Natural killer cell (primary cell): ENCODE data around the gene DSCAML1. TPM values are rescaled to one million over a fixed set of nuclear protein-coding genes. Genes with fewer than 3 reads are reported as not detected.

Experiments used
- ATAC-seq, 3 donors: fragments of 150-1000 bp in 2 of 3; fragments of 200-7000 bp in 1 of 3; cut with Tn5 transposase; 1 replicate in 1 of 3; 2 replicates in 2 of 3; pipeline ENCODE4 v1.10.0; 2021; ENCODE audit warnings: mild to moderate bottlenecking in 2 of 3, moderate library complexity in 2 of 3
- DNase-seq, 2 donors: peaks; one replicate each; pipeline versions ENCODE4 v3.0.0 to v3.0.0-alpha.2; 2013 to 2021; ENCODE audit warnings: mixed read lengths in 1 of 2
- H3K27ac ChIP-seq: one replicate; pipeline ENCODE4 v1.5.1; 2013; ENCODE audit warnings: mild to moderate bottlenecking, low read length
- H3K27me3 ChIP-seq: one replicate; pipeline ENCODE4 v1.6.1; 2013; ENCODE audit warnings: low read length; ENCODE audit not compliant: control insufficient read depth, insufficient read depth
- H3K36me3 ChIP-seq: one replicate; pipeline ENCODE4 v1.6.1; 2013; ENCODE audit warnings: low read length; ENCODE audit not compliant: control insufficient read depth, insufficient read depth
- H3K4me1 ChIP-seq: one replicate; pipeline ENCODE4 v1.6.1; 2013; ENCODE audit warnings: low read length; ENCODE audit not compliant: control insufficient read depth, insufficient read depth
- H3K4me3 ChIP-seq: one replicate; pipeline ENCODE4 v1.5.1; 2013; ENCODE audit warnings: low read length
- H3K9me3 ChIP-seq: one replicate; pipeline ENCODE4 v1.6.1; 2013; ENCODE audit warnings: low read length; ENCODE audit not compliant: control insufficient read depth, insufficient read depth
- H3K27ac Mint-ChIP-seq, 2 donors: one replicate each; pipeline ENCODE4 v1.8.0; 2022; ENCODE audit warnings: mild to moderate bottlenecking in 2 of 2, mixed read lengths in 2 of 2, moderate library complexity in 1 of 2
- H3K27me3 Mint-ChIP-seq, 2 donors: one replicate each; pipeline ENCODE4 v1.8.0; 2022; ENCODE audit warnings: low read depth in 2 of 2, mixed read lengths in 2 of 2
- H3K36me3 Mint-ChIP-seq: one replicate; pipeline ENCODE4 v1.8.0; 2022; ENCODE audit warnings: mixed read lengths
- H3K4me1 Mint-ChIP-seq, 2 donors: one replicate each; pipeline ENCODE4 v1.8.0; 2022; ENCODE audit warnings: mixed read lengths in 2 of 2
- H3K4me3 Mint-ChIP-seq: one replicate; pipeline ENCODE4 v1.8.0; 2022; ENCODE audit warnings: mild to moderate bottlenecking, moderate library complexity, mixed read lengths
- H3K9me3 Mint-ChIP-seq, 2 donors: one replicate each; pipeline ENCODE4 v1.8.0; 2022; ENCODE audit warnings: mixed read lengths in 2 of 2
- WGBS: methylation state at CpG from one replicate; pipeline ENCODE4 v1.1.7; 2013; ENCODE audit warnings: missing lambda C conversion rate; ENCODE audit not compliant: insufficient coverage; 5-methylcytosine and 5-hydroxymethylcytosine counted together
- intact Hi-C: fragments of 100-400 bp; cut with micrococcal nuclease; formaldehyde crosslinking; loops from one replicate; pipeline ENCODE4 v1.14.2; 2022
- total RNA-seq, 4 donors: library from RNA; stranded (reverse); fragments of 120-200 nt in 1 of 4; gene quantifications; one replicate each; pipeline versions ENCODE4 v1.2.3 to v1.2.4, GENCODE V29; 2013 to 2022
- TF ChIP-seq, protein P1 (sequence below): fragments of 200-600 bp; IDR thresholded peaks from one replicate; pipeline ENCODE4 v1.8.0; 2022; ENCODE audit warnings: antibody characterized with exemption

Gene DSCAML1
- total RNA-seq, 3 donors from 2014 or later (not counting 1 experiment from before 2014, with no cell fraction given): 0.66 TPM; not detected in 2

- no peaks in the 10 kb centered on the region for H3K4me1 Mint-ChIP-seq
- Histone ChIP-seq H3K27me3 (no peaks in the 10 kb centered on the region), H3K9me3 (no peaks in the 10 kb centered on the region), H3K36me3 (no peaks in the 10 kb centered on the region), H3K4me3 (no peak overlapping the region), H3K27ac (no peak overlapping the region), H3K4me1 (no peaks in the 10 kb centered on the region)
- no peak overlapping the region for H3K4me3 Mint-ChIP-seq
- ATAC-seq (no peak), DNase-seq (no peak)
- H3K36me3 Mint-ChIP-seq: no peaks in the 10 kb centered on the region
- peaks cover 4 to 15% of the 10 kb centered on the region in 2 donors for H3K27me3 Mint-ChIP-seq
- intact Hi-C loops: no loop called here
- WGBS: 79% methylated on average over 7 of the region's 7 CpGs
- H3K27ac Mint-ChIP-seq: no peak overlapping the region
- TF ChIP-seq, protein P1, sequence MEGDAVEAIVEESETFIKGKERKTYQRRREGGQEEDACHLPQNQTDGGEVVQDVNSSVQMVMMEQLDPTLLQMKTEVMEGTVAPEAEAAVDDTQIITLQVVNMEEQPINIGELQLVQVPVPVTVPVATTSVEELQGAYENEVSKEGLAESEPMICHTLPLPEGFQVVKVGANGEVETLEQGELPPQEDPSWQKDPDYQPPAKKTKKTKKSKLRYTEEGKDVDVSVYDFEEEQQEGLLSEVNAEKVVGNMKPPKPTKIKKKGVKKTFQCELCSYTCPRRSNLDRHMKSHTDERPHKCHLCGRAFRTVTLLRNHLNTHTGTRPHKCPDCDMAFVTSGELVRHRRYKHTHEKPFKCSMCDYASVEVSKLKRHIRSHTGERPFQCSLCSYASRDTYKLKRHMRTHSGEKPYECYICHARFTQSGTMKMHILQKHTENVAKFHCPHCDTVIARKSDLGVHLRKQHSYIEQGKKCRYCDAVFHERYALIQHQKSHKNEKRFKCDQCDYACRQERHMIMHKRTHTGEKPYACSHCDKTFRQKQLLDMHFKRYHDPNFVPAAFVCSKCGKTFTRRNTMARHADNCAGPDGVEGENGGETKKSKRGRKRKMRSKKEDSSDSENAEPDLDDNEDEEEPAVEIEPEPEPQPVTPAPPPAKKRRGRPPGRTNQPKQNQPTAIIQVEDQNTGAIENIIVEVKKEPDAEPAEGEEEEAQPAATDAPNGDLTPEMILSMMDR: no peak
- no peaks in the 10 kb centered on the region for H3K9me3 Mint-ChIP-seq
Measured at GRCh38 chr11:117761993-117762392, 35.0 kb downstream of the DSCAML1 start.

GRCh38 chr11:117759305-117759704, 37.7 kb downstream of the DSCAML1 start:
- WGBS: 95% methylated on average over 8 of the region's 8 CpGs
- Histone ChIP-seq H3K36me3 (no peaks in the 10 kb centered on the region), H3K4me1 (no peaks in the 10 kb centered on the region), H3K27me3 (no peaks in the 10 kb centered on the region), H3K9me3 (no peaks in the 10 kb centered on the region), H3K27ac (no peak overlapping the region), H3K4me3 (no peak overlapping the region)
- Mint-ChIP-seq H3K4me3 (no peak overlapping the region), H3K36me3 (no peaks in the 10 kb centered on the region), H3K9me3 (no peaks in the 10 kb centered on the region), H3K27me3 (peaks cover 10 to 21% of the 10 kb centered on the region in 2 donors), H3K27ac (no peak overlapping the region), H3K4me1 (no peaks in the 10 kb centered on the region)
- no peak for ATAC-seq
- intact Hi-C loops: no loop called here
- TF ChIP-seq, protein P1: no peak
- no peak for DNase-seq

DNA sequence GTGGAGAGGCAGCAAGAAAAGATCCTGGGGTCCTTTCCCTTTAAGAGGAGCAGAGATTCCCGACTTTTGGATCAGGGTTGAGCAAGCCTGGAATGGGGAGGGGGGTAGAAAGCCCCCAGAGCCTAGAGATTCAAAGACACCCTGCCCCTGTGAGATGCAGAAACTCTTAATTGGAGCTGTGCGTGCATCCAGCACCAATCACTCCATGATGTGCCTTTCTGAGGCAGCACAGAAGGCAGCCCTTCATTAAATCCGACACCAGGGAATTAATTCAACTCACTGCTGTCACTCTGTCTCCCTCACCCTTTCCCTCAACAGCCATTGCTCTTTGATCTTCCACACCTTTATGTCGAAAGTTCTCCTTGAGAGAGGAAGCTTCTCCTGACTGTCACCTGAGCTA, 43.0 kb downstream of the DSCAML1 start:
- Histone ChIP-seq H3K27ac (no peak overlapping the region), H3K36me3 (no peaks in the 10 kb centered on the region), H3K9me3 (no peaks in the 10 kb centered on the region), H3K4me1 (no peaks in the 10 kb centered on the region), H3K27me3 (no peaks in the 10 kb centered on the region), H3K4me3 (no peak overlapping the region)
- 78% methylated on average over 4 of the region's 4 CpGs for WGBS
- intact Hi-C loops: no loop called here
- DNase-seq: no peak
- Mint-ChIP-seq H3K9me3 (no peaks in the 10 kb centered on the region), H3K36me3 (no peaks in the 10 kb centered on the region), H3K4me3 (no peak overlapping the region), H3K27me3 (peaks cover 10 to 21% of the 10 kb centered on the region in 2 donors), H3K27ac (no peak overlapping the region), H3K4me1 (no peaks in the 10 kb centered on the region)
- TF ChIP-seq, protein P1: no peak
- no peak for ATAC-seq

DNA sequence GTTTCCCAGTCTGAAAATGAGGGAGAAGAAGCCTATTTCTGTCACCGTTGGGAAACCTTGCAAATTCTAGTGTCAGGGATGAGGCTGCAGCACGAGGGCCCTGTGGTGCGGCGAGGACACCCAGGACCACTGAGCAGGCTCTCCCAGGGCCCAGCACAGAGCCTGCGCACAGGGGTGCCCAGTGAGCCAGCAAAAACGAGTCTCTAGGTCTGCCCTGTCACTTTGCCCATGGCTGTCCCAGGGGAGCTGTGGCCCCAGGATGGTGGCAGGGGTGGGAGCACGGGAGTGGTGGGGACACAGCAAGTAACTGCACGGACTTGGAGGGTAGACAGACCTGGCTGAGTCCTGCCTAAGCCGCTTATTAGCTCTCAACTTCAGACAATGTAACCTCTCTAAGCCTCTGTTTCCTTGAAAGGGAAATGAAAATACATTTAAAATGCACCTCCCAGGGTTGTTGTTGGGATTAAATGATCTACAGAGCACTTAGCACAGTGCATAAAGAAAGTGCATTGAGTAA, 44.2 kb downstream of the DSCAML1 start:
- Histone ChIP-seq H3K27ac (no peak overlapping the region), H3K4me1 (no peaks in the 10 kb centered on the region), H3K27me3 (no peaks in the 10 kb centered on the region), H3K4me3 (no peak overlapping the region), H3K36me3 (no peaks in the 10 kb centered on the region), H3K9me3 (no peaks in the 10 kb centered on the region)
- intact Hi-C loops: no loop called here
- H3K9me3 Mint-ChIP-seq: no peaks in the 10 kb centered on the region
- H3K27ac Mint-ChIP-seq: no peak overlapping the region
- no peaks in the 10 kb centered on the region for H3K4me1 Mint-ChIP-seq
- TF ChIP-seq, protein P1: no peak
- no peak for ATAC-seq
- H3K4me3 Mint-ChIP-seq: no peak overlapping the region
- H3K36me3 Mint-ChIP-seq: no peaks in the 10 kb centered on the region
- 78% methylated on average over 8 of the region's 9 CpGs for WGBS
- H3K27me3 Mint-ChIP-seq: peaks cover 10 to 21% of the 10 kb centered on the region in 2 donors
- no peak for DNase-seq
